Endothelial cell of umbilical vein (primary cell): ENCODE measurements around the gene HADH.

Experiments
- EZH2 ChIP-seq: IDR thresholded peaks from 2 replicates; pipeline ENCODE4 v1.6.1; 2012; ENCODE audit warnings: borderline replicate concordance, low read depth, mild to moderate bottlenecking, moderate library complexity, low read length, inconsistent platforms; ENCODE audit not compliant: severe bottlenecking
- JUN ChIP-seq: IDR thresholded peaks from 2 replicates; pipeline ENCODE4 v1.6.1; 2011; ENCODE audit warnings: borderline replicate concordance, low read depth; ENCODE audit not compliant: insufficient read length, insufficient read depth
- MAX ChIP-seq: IDR thresholded peaks from 2 replicates; pipeline ENCODE4 v1.6.1; 2011; ENCODE audit not compliant: insufficient read depth, insufficient read length
- POLR2A ChIP-seq: IDR thresholded peaks from 2 replicates; pipeline ENCODE4 v1.6.1; 2012; ENCODE audit warnings: low read depth, mild to moderate bottlenecking, control low read depth, low read length
- POLR2AphosphoS5 ChIP-seq: IDR thresholded peaks from 2 replicates; pipeline ENCODE4 v1.6.1; 2012; ENCODE audit warnings: low read depth, mild to moderate bottlenecking, control low read depth, low read length, moderate library complexity; ENCODE audit not compliant: insufficient read depth
- TF ChIP-seq, protein P1 (sequence below), 2 donors: IDR thresholded peaks; 1 replicate in 1 of 2; 2 replicates in 1 of 2; pipeline ENCODE4 v1.5.1; 2011; ENCODE audit warnings: low read length in 2 of 2, mild to moderate bottlenecking in 2 of 2, moderate library complexity in 2 of 2, control low read depth in 1 of 2, inconsistent platforms in 1 of 2, low read depth in 1 of 2; ENCODE audit not compliant: insufficient read depth in 1 of 2; ENCODE audit errors: extremely low read depth in 1 of 2

- TF ChIP-seq, protein P1, sequence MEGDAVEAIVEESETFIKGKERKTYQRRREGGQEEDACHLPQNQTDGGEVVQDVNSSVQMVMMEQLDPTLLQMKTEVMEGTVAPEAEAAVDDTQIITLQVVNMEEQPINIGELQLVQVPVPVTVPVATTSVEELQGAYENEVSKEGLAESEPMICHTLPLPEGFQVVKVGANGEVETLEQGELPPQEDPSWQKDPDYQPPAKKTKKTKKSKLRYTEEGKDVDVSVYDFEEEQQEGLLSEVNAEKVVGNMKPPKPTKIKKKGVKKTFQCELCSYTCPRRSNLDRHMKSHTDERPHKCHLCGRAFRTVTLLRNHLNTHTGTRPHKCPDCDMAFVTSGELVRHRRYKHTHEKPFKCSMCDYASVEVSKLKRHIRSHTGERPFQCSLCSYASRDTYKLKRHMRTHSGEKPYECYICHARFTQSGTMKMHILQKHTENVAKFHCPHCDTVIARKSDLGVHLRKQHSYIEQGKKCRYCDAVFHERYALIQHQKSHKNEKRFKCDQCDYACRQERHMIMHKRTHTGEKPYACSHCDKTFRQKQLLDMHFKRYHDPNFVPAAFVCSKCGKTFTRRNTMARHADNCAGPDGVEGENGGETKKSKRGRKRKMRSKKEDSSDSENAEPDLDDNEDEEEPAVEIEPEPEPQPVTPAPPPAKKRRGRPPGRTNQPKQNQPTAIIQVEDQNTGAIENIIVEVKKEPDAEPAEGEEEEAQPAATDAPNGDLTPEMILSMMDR (IDR thresholded peaks at IDR 0.05; ENCODE audit: extremely low read depth in 1 of 2, insufficient read depth in 1 of 2, low read depth in 1 of 2, low read length in 2 of 2): no peak
- no peak for TF ChIP-seq EZH2
- TF ChIP-seq MAX: no peak
- no peak for TF ChIP-seq POLR2A
- TF ChIP-seq POLR2AphosphoS5: no peak
- TF ChIP-seq JUN: no peak
These were observed 88.5 kb downstream of the HADH start for GRCh38 chr4:108078024-108078733.
